OCI-LY7 (cell line): ENCODE results near the gene RAMP3. TPM values are rescaled to one million over a fixed set of nuclear protein-coding genes. Genes with fewer than 3 reads are reported as not detected.

Experiments
- BruUV-seq: library from RNA; stranded (reverse); fragments of 400-500 nt; replicated peaks from 2 replicates; lab custom pipeline; 2021; lab: Mats Ljungman, UMichigan
- CTCF ChIA-PET: fragments of 300-600 bp; sonication (Branson Sonifier 250); formaldehyde crosslinking; loops from one replicate; lab custom pipeline; 2022; ENCODE audit warnings: antibody characterized with exemption; ENCODE audit not compliant: unreplicated experiment; lab: Charles Lee
- POLR2A ChIA-PET: fragments of 300-600 bp; sonication (Branson Sonifier 250); formaldehyde crosslinking; loops from one replicate; lab custom pipeline; 2022; ENCODE audit warnings: antibody characterized with exemption; lab: Charles Lee
- DNase-seq: peaks from one replicate; pipeline ENCODE4 v3.0.0-alpha.2; 2015; ENCODE audit warnings: low spot score
- H2AFZ ChIP-seq: fragments of 200-600 bp; sonication (generic), shearing (Covaris generic); 2 replicates; pipeline ENCODE4 v1.6.1; 2014; ENCODE audit warnings: mild to moderate bottlenecking, antibody characterized with exemption, low read length, moderate library complexity
- H3K27ac ChIP-seq: fragments of 200-600 bp; sonication (generic); 2 replicates; pipeline ENCODE4 v1.5.1; 2014; ENCODE audit warnings: mixed run types, low read depth, mild to moderate bottlenecking, moderate library complexity, low read length, inconsistent platforms; ENCODE audit not compliant: poor library complexity, severe bottlenecking
- H3K36me3 ChIP-seq: fragments of 200-600 bp; sonication (generic); 2 replicates; pipeline ENCODE4 v1.6.1; 2014; ENCODE audit warnings: mild to moderate bottlenecking, antibody characterized with exemption, low read length, moderate library complexity, mixed read lengths; ENCODE audit not compliant: insufficient read depth
- H3K4me1 ChIP-seq: fragments of 200-600 bp; sonication (generic); 2 replicates; pipeline ENCODE4 v1.5.1; 2014; ENCODE audit warnings: mild to moderate bottlenecking, low read length; ENCODE audit not compliant: insufficient read depth, poor library complexity, severe bottlenecking
- H3K4me2 ChIP-seq: fragments of 200-600 bp; sonication (generic); 2 replicates; pipeline ENCODE4 v1.6.1; 2014; ENCODE audit warnings: mild to moderate bottlenecking, low read length
- H3K4me3 ChIP-seq: fragments of 200-600 bp; sonication (generic); 2 replicates; pipeline ENCODE4 v1.5.1; 2014; ENCODE audit warnings: mild to moderate bottlenecking, low read depth, low read length; ENCODE audit not compliant: poor library complexity, severe bottlenecking
- H3K79me2 ChIP-seq: fragments of 200-600 bp; sonication (generic); 2 replicates; pipeline ENCODE4 v1.6.1; 2016; ENCODE audit warnings: low read depth, mild to moderate bottlenecking, low read length, moderate library complexity, mixed read lengths; ENCODE audit not compliant: insufficient read depth
- H3K9me2 ChIP-seq: fragments of 200-600 bp; sonication (generic); 2 replicates; pipeline ENCODE4 v1.6.1; 2016; ENCODE audit warnings: mild to moderate bottlenecking, low read length, mixed read lengths; ENCODE audit not compliant: insufficient read depth
- H3K9me3 ChIP-seq: fragments of 200-600 bp; sonication (generic); 2 replicates; pipeline ENCODE4 v1.6.1; 2014; ENCODE audit warnings: mild to moderate bottlenecking, mixed run types, low read length, mixed read lengths
- H4K20me1 ChIP-seq: fragments of 200-600 bp; sonication (generic); 2 replicates; pipeline ENCODE4 v1.6.1; 2014; ENCODE audit warnings: mild to moderate bottlenecking, antibody characterized with exemption, low read length, moderate library complexity, mixed read lengths; ENCODE audit not compliant: insufficient read depth
- CTCF ChIP-seq: fragments of 200-600 bp; sonication (generic); conservative IDR thresholded peaks from 2 replicates; pipeline ENCODE4 v1.5.1; 2014; ENCODE audit warnings: mild to moderate bottlenecking, antibody characterized with exemption, low read length, moderate library complexity, mixed read lengths
- EZH2phosphoT487 ChIP-seq: fragments of 200-600 bp; sonication (generic); IDR thresholded peaks from 2 replicates; pipeline ENCODE4 v1.6.1; 2018; ENCODE audit warnings: low read depth, borderline replicate concordance, mild to moderate bottlenecking, mixed run types, antibody characterized with exemption, low read length, moderate library complexity, mixed read lengths
- intact Hi-C: fragments of 100-400 bp; cut with micrococcal nuclease; formaldehyde crosslinking; loops from one replicate; pipeline ENCODE4 v1.10.0; 2022; ENCODE audit not compliant: unreplicated experiment
- total RNA-seq, 2 experiments: library from RNA; depleted of rRNA in 1 of 2; stranded (reverse); fragments of >200 nt in 1 of 2; shearing (Covaris generic) in 1 of 2; gene quantifications; 2 replicates each; pipeline ENCODE4 v1.2.3, GENCODE V29; 2014 to 2022

RAMP3 gene
- total RNA-seq, 2 experiments from 2014 or later: not detected

DNA sequence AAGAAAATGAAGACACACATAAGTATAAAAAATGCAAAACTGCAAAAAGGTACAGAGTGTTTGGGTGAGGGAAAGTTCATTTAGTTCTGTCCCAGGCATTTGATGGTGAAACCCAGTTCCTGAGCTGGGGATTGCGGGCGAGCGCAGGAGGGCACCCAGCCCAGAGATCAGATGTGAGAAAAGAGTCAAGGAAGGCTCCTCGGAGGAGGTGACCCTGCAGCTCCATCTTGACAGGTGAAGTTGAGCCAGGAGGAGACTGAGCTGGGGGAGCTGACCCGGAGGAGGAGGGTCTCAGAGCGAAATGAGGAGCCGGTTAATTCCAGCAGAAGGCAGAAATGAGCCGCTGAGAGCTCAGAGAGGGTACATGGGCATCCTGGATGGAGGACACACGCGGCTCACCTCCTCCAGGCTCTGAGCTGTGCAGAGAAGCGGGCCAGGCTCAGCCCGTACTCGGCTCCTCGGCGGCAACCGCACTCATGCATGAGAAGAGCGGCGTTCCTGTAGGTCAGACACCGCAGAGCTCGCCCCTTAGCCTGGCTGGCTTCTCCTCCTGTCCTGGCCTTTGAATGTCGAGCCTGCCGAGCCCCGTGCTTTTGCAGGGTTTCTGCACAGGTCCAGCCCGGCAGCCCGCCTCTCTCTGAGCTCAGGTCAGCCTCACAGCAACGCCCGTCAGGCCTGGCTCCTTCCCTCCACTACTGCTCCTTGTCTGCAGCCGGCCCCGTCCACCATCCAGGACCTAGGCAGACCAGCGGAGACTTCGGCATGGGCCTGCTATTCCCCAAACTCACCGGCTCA, 9.5 kb upstream of the RAMP3 start:
- CTCF ChIA-PET: no interaction called here
- Histone ChIP-seq H3K36me3 (no peaks in the 10 kb centered on the region), H3K27ac (no peak overlapping the region), H3K9me3 (no peaks in the 10 kb centered on the region), H3K9me2 (no peaks in the 10 kb centered on the region), H3K4me2 (no peak overlapping the region), H4K20me1 (no peaks in the 10 kb centered on the region), H2AFZ (no peak overlapping the region), H3K79me2 (no peaks in the 10 kb centered on the region), H3K4me3 (no peak overlapping the region), H3K4me1 (peaks cover under 1% of the 10 kb centered on the region)
- POLR2A ChIA-PET: no interaction called here
- DNase-seq: no peak
- intact Hi-C loops: no loop called here
- TF ChIP-seq EZH2phosphoT487: no peak
- no TSS peak for BruUV-seq

DNA sequence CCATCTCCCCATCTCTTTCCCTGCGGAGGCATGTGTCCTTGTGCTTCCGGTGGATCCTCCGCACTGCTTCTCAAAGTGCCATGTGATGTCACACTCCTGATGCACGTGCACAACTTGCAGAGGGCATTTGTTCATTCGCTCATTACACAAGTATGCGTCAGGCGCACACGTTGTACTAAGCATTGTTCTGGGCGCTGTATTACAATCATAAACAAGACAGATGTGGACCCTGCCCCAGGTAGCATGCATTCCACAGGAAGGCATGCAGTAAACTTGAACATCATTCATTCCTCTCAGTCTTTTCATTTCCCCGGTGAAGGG, 9.0 kb upstream of the RAMP3 start:
- Histone ChIP-seq H3K9me2 (no peaks in the 10 kb centered on the region), H3K79me2 (no peaks in the 10 kb centered on the region), H4K20me1 (no peaks in the 10 kb centered on the region), H3K36me3 (no peaks in the 10 kb centered on the region), H2AFZ (no peak overlapping the region), H3K27ac (no peak overlapping the region), H3K4me2 (no peak overlapping the region), H3K9me3 (no peaks in the 10 kb centered on the region), H3K4me3 (no peak overlapping the region), H3K4me1 (peaks cover 6% of the 10 kb centered on the region)
- BruUV-seq: no TSS peak
- no peak for DNase-seq
- POLR2A ChIA-PET: interaction anchor here (0.8 kb wide), 1 partner anchor 12 kb away, joined by 3 read pairs; no protein-coding TSS in a partner anchor
- CTCF ChIA-PET: no interaction called here
- intact Hi-C loops: no loop called here
- TF ChIP-seq EZH2phosphoT487 (no peak), CTCF (no peak)

- Histone ChIP-seq H3K9me3 (no peaks in the 10 kb centered on the region), H2AFZ (no peak overlapping the region), H3K36me3 (no peaks in the 10 kb centered on the region), H3K4me2 (no peak overlapping the region), H4K20me1 (no peaks in the 10 kb centered on the region), H3K79me2 (no peaks in the 10 kb centered on the region), H3K4me3 (no peak overlapping the region), H3K9me2 (no peaks in the 10 kb centered on the region), H3K4me1 (peaks cover 6% of the 10 kb centered on the region), H3K27ac (no peak overlapping the region)
- DNase-seq: no peak
- no TSS peak for BruUV-seq
- POLR2A ChIA-PET: interaction anchor here (0.8 kb wide), 1 partner anchor 11 kb away, joined by 3 read pairs; no protein-coding TSS in a partner anchor
- CTCF ChIA-PET: no interaction called here
- intact Hi-C loops: no loop called here
- TF ChIP-seq EZH2phosphoT487 (no peak), CTCF (no peak)
Measured at GRCh38 chr7:45149606-45150005, 8.0 kb upstream of the RAMP3 start.
